Duodenal mucosa (tissue), 2 donors: Measurements from ENCODE around the gene NET1.
A peak's percentile ranks its signal among the peaks of the same experiment; 100 is the strongest.
"Not testable (repeated sequence)": the region's sequence is repeated elsewhere in the genome, so short reads cannot be mapped to it uniquely, and the experiment has no call there.

Source experiments
- H3K27ac ChIP-seq: one replicate; pipeline ENCODE4 v1.7.0; 2013; ENCODE audit warnings: low read depth, low read length
- H3K27me3 ChIP-seq, 2 donors: one replicate each; pipeline ENCODE4 v1.7.0; 2013; ENCODE audit warnings: low read length in 2 of 2, control low read depth in 1 of 2; ENCODE audit not compliant: insufficient read depth in 2 of 2, control insufficient read depth in 1 of 2
- H3K36me3 ChIP-seq, 2 donors: one replicate each; pipeline ENCODE4 v1.7.0; 2013; ENCODE audit warnings: low read length in 2 of 2, control low read depth in 1 of 2; ENCODE audit not compliant: insufficient read depth in 2 of 2, control insufficient read depth in 1 of 2
- H3K4me1 ChIP-seq, 2 donors: one replicate each; pipeline ENCODE4 v1.7.0; 2013; ENCODE audit warnings: low read length in 2 of 2, control low read depth in 1 of 2; ENCODE audit not compliant: insufficient read depth in 2 of 2, control insufficient read depth in 1 of 2
- H3K4me3 ChIP-seq, 2 donors: one replicate each; pipeline ENCODE4 v1.7.0; 2013; ENCODE audit warnings: low read length in 2 of 2, low read depth in 1 of 2
- H3K9ac ChIP-seq, 2 donors: one replicate each; pipeline ENCODE4 v1.7.0; 2013; ENCODE audit warnings: low read length in 2 of 2, low read depth in 1 of 2
- H3K9me3 ChIP-seq, 2 donors: one replicate each; pipeline ENCODE4 v1.7.0; 2013; ENCODE audit warnings: low read length in 2 of 2, control low read depth in 1 of 2; ENCODE audit not compliant: control insufficient read depth in 1 of 2

The NET1 gene

DNA sequence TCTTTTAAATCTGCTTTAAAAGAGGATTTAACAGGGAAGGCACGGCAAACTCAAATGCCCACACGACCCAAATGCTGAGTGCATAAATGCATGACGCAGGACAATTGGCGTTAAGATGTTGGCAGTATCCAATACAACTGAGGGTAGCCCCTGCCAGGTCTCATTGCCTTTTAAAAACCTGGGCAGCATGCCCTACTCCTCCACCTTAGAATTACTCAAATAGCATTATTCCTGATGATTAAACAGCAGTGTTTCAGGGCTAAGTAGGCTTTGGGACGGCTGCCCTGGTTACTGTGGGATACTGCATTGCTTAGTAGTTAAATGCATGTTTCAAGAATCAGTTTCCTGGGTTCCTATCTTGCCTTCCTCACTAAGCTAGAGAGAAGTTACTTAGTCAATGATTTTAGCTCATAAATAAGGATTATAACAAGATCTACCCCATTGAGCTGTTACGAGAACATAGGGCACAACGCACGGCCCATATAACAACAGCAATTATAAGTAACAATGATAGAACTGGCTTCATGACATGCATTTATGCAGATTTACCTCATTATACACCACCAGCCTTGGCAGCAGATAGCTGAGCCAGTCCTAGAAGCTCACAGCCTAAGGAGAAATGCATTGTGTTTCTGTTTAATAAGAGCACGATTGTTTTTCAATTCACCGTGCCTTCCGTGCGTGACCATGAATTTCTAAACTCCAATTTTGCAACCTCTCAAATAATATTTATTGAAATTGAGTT is 15.6 kb upstream of the NET1 start:
- Histone ChIP-seq H3K36me3 (peaks cover 0 to 2% of the 10 kb centered on the region in 2 donors), H3K27ac (no peak overlapping the region), H3K27me3 (no peaks in the 10 kb centered on the region), H3K4me1 (no peaks in the 10 kb centered on the region), H3K9ac (no peak overlapping the region), H3K9me3 (no peaks in the 10 kb centered on the region), H3K4me3 (no peak overlapping the region)

GRCh38 chr10:5399332-5399731 is 13.0 kb upstream of the NET1 start:
- Histone ChIP-seq H3K9me3 (no peaks in the 10 kb centered on the region), H3K4me1 (peaks cover 0 to 3% of the 10 kb centered on the region in 2 donors)

GRCh38 chr10:5400468-5401240 is 11.7 kb upstream of the NET1 start:
- Histone ChIP-seq H3K4me1 (peaks cover 0 to 3% of the 10 kb centered on the region in 2 donors), H3K27ac (no peak overlapping the region), H3K9ac (no peak overlapping the region), H3K4me3 (no peak overlapping the region), H3K36me3 (peaks cover 0 to 2% of the 10 kb centered on the region in 2 donors), H3K9me3 (no peaks in the 10 kb centered on the region), H3K27me3 (no peaks in the 10 kb centered on the region)

More at GRCh38 chr10:5399332-5399731, 13.0 kb upstream of the NET1 start:
- H3K4me3 ChIP-seq = no peak overlapping the region
- H3K9ac ChIP-seq = no peak overlapping the region
- H3K36me3 ChIP-seq = peaks cover 0 to 2% of the 10 kb centered on the region in 2 donors
- no peaks in the 10 kb centered on the region for H3K27me3 ChIP-seq
- no peak overlapping the region for H3K27ac ChIP-seq

GRCh38 chr10:5402798-5403197 is 9.6 kb upstream of the NET1 start:
- peaks cover 0 to 3% of the 10 kb centered on the region in 2 donors for H3K4me1 ChIP-seq
- no peaks in the 10 kb centered on the region for H3K27me3 ChIP-seq
- no peaks in the 10 kb centered on the region for H3K9me3 ChIP-seq
- no peak overlapping the region for H3K27ac ChIP-seq
- peaks cover 0 to 2% of the 10 kb centered on the region in 2 donors for H3K36me3 ChIP-seq
- H3K4me3 ChIP-seq = peak overlapping the region; percentile 59 to 65
- no peak overlapping the region for H3K9ac ChIP-seq

- Histone ChIP-seq H3K9ac (peak within 1 kb of the TSS in 1 of 2 donors; percentile 58), H3K36me3 (peaks cover 0 to 2% of the 10 kb centered on the region in 2 donors), H3K27me3 (no peaks in the 10 kb centered on the region), H3K4me3 (peak within 1 kb of the TSS; percentile 60 to 65), H3K27ac (no peak within 1 kb of the TSS), H3K4me1 (peaks cover 0 to 3% of the 10 kb centered on the region in 2 donors), H3K9me3 (no peaks in the 10 kb centered on the region)
Measured at GRCh38 chr10:5404208-5405041, 7.9 kb upstream of the NET1 start, which contains the start of gene TUBAL3. Gene TUBAL3 (minus strand): TSS chr10:5404828. CDS start chr10:5404792, 36 bp downstream.

DNA sequence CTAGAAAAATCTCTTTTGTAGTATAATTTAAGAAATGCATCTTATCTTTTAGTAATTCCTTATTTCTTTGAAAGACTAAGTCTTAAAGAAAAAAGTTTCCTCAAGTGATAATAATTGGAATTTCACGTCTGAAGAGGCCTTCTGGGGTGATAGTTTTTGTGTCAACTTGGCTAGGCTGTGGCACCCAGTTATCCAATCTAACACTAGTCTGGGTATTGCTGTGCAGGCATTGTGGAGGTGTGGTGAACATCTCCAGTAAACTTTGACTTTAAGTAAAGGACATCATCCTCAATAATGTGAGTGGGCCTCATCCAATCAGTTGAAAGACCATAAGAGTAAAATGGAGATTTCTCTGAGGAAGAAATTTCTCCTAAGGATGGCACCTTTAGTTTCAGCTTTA is 5.4 kb upstream of the NET1 start:
- Histone ChIP-seq H3K4me3 (no peak overlapping the region), H3K27me3 (no peaks in the 10 kb centered on the region), H3K9ac (no peak overlapping the region), H3K27ac (no peak overlapping the region), H3K36me3 (no peaks in the 10 kb centered on the region), H3K4me1 (peaks cover 1 to 4% of the 10 kb centered on the region in 2 donors), H3K9me3 (peaks cover 0 to 2% of the 10 kb centered on the region in 2 donors)

DNA sequence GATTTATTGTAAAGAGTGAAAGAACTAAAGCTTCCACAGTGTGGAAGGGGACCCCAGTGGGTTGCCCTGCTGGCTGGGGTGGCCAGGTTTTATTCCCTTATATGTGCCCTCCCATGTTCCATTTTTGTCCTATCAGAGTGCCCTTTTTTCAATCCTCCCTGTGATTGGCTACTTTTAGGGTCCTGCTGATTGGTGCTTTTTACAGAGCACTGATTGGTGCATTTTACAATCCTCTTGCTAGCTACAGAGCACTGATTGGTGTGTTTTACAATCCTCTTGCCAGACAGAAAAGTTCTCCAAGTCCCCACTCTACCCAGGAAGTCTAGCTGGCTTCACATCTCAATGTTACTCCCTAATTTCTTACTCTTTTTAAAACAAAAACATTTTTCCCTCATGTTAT is 1.6 kb upstream of the NET1 start:
- H3K4me1 ChIP-seq, H3K9me3 ChIP-seq, H3K27ac ChIP-seq, H3K4me3 ChIP-seq, H3K9ac ChIP-seq, H3K36me3 ChIP-seq, H3K27me3 ChIP-seq: not testable (repeated sequence)

GRCh38 chr10:5411941-5412276 is 448 bp upstream of the NET1 start:
- Histone ChIP-seq H3K9me3 (peaks cover 0 to 2% of the 10 kb centered on the region in 2 donors), H3K9ac (peak overlapping the region in 1 of 2 donors; percentile 54), H3K27ac (no peak overlapping the region), H3K4me1 (peaks cover 5 to 7% of the 10 kb centered on the region in 2 donors), H3K36me3 (no peaks in the 10 kb centered on the region), H3K27me3 (no peaks in the 10 kb centered on the region), H3K4me3 (peak overlapping the region; percentile 77 to 78)

DNA sequence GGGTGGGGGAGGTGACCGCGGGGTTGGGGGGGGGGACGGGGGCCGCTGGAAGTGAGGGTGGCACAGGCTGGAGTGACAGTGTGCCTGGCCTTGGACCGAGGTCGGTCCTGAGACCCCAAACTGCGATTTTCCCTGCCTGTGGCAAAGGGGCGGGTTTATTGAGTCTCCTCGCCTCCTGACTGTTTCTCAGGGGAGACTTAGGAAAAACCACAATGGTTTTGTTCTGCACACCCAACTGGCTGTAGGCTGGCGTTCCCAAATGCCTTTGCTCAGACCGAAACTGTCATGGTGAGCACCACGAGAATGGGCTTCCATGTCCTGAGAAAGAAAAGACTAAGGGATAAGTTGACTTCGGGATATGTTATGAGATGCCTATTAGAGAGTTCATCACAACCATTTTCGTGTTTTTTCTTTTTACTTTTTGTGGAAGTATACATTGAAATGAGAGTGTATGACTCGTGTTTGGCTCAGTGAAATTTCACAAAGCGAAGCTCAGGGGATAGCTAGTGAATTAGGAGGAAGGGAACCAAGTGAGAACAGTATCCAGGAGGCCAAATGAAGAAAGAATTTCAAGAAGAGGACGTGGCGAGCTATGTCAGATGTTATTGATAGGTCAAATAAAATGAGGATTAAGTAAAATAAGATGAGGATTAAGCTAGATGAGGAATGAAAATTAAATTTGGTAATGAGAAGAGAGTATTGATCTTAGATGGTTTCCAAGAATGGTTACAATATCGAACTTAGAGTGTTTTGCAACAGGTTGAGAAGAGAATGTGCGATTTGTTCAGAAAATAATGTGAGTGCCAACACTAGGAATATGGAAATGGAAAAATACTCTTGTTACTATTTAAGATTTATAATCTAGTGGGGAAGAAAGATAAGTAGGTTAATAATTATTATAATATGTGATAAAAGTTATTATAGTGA is 918 bp downstream of the NET1 start:
- peak overlapping the region; percentile 52 to 67 for H3K9ac ChIP-seq
- H3K27ac ChIP-seq = no peak overlapping the region
- H3K4me1 ChIP-seq = peaks cover 5 to 7% of the 10 kb centered on the region in 2 donors
- no peaks in the 10 kb centered on the region for H3K27me3 ChIP-seq
- H3K9me3 ChIP-seq = peaks cover under 1 to 2% of the 10 kb centered on the region in 2 donors
- peak overlapping the region; percentile 76 to 77 for H3K4me3 ChIP-seq
- no peaks in the 10 kb centered on the region for H3K36me3 ChIP-seq
